Retinal pigment epithelial cell (primary cell): Measurements from ENCODE around the gene MRPS14.
A peak's percentile ranks its signal among the peaks of the same experiment; 100 is the strongest.

Experiments used
- DNase-seq: peaks from one replicate; pipeline ENCODE4 v3.0.0-alpha.2; 2010; ENCODE audit warnings: low read depth
- H3K4me3 ChIP-seq: 2 replicates; pipeline ENCODE4 v1.5.1; 2011; ENCODE audit warnings: mild to moderate bottlenecking, low read length, control low read depth, moderate library complexity
- CTCF ChIP-seq: conservative IDR thresholded peaks from 2 replicates; pipeline ENCODE4 v1.5.1; 2011; ENCODE audit warnings: low read depth, low read length, control low read depth, inconsistent platforms

The MRPS14 gene

DNA sequence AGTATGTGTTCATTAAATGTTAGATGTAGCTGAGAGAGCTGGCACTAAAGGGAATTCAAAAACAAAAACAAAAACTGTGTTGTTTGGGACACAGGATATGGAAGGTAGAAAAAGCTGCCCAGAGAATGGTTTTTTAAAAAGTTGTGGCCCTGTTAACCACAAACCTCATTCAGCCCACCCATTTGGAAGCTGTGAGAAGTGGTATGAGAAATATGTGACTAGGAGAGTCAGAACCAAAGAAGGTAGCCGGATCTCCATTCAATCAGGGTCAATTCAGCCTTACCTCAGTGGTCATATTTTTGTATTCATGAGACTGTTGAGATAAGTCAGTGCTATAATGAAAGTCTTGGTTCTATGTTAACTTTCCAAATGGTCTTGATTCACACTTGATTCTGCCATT is 53.2 kb downstream of the MRPS14 start:
- no peak overlapping the region for H3K4me3 ChIP-seq
- no peak for TF ChIP-seq CTCF
- no peak for DNase-seq

DNA sequence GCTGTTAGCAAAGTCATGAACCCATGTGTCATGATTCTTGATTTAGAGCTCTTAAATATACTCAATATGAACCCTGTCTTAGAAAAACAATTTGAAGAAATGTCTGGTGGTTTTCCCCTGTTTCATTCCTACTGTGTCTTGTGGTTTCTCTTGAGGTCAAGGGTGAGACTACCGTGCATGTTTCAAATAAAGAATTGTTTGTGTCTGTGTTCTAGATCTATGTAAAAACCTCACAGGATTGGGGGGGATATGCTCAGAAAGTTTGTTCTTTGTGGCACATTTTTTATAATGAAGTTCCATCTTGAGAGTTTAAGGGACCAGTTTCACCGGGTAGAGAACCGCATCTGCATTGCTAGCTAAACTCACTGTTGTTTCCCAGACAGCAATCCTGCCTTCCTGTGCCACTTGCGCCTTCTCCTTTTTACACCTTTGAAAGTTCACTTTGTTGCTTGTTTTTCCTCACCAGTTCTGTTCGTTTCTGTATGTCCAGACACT is 54.4 kb downstream of the MRPS14 start:
- no peak overlapping the region for H3K4me3 ChIP-seq
- no peak for TF ChIP-seq CTCF
- peak; percentile 85 for DNase-seq

- no peak overlapping the region for H3K4me3 ChIP-seq
- TF ChIP-seq CTCF: no peak
- no peak for DNase-seq
Observed at GRCh38 chr1:174967845-174968705, 55.1 kb downstream of the MRPS14 start.

- H3K4me3 ChIP-seq: no peak overlapping the region
- TF ChIP-seq CTCF: no peak
- no peak for DNase-seq
Observed at GRCh38 chr1:174966008-174966572, 57.1 kb downstream of the MRPS14 start.

GRCh38 chr1:174965362-174966007 is 57.7 kb downstream of the MRPS14 start:
- DNase-seq: no peak
- no peak for TF ChIP-seq CTCF
- H3K4me3 ChIP-seq: no peak overlapping the region

- H3K4me3 ChIP-seq: no peak overlapping the region
- DNase-seq: no peak
- no peak for TF ChIP-seq CTCF
Observed at GRCh38 chr1:174964972-174965361, 58.3 kb downstream of the MRPS14 start.
